Activated T-helper 2 cell treated with anti-CD3 and anti-CD28 coated beads, Interferon-gamma antibody, Interleukin-2, Interleukin-4, amounts not matched to agents 10 μg/mL and 5 μg/mL and 100 μg/mL, durations not matched to agents 14 hours and 24 hours and 36 hours (primary cell): ENCODE results near the gene RPS6KA2. TPM values are rescaled to one million over a fixed set of nuclear protein-coding genes. Genes with fewer than 3 reads are reported as not detected.

Experiments
- DNase-seq: peaks from one replicate; pipeline ENCODE4 v3.0.0; 2021; ENCODE audit warnings: low spot score
- H3K27ac Mint-ChIP-seq: one replicate; pipeline ENCODE4 v1.8.0; 2021; ENCODE audit warnings: mixed read lengths
- H3K27me3 Mint-ChIP-seq: one replicate; pipeline ENCODE4 v1.8.0; 2021; ENCODE audit warnings: low read depth, mixed read lengths
- H3K36me3 Mint-ChIP-seq: one replicate; pipeline ENCODE4 v1.8.0; 2021; ENCODE audit warnings: low read depth, mixed read lengths
- H3K4me1 Mint-ChIP-seq: one replicate; pipeline ENCODE4 v1.8.0; 2021; ENCODE audit warnings: low read depth, mixed read lengths
- H3K4me3 Mint-ChIP-seq: one replicate; pipeline ENCODE4 v1.8.0; 2021; ENCODE audit warnings: low read depth, mild to moderate bottlenecking, moderate library complexity, mixed read lengths
- H3K9me3 Mint-ChIP-seq: one replicate; pipeline ENCODE4 v1.8.0; 2021; ENCODE audit warnings: mixed read lengths
- intact Hi-C: fragments of 100-400 bp; cut with micrococcal nuclease; formaldehyde crosslinking; loops from one replicate; pipeline ENCODE4 v1.15.1; 2023
- total RNA-seq: library from RNA; stranded (reverse); gene quantifications from 2 replicates; pipeline ENCODE4 v1.2.3, GENCODE V29; 2022

RPS6KA2 gene
- total RNA-seq, 1 donor from 2014 or later = 2.1 TPM

- H3K36me3 Mint-ChIP-seq = no peaks in the 10 kb centered on the region
- no peak for DNase-seq
- H3K4me3 Mint-ChIP-seq = no peak overlapping the region
- H3K27ac Mint-ChIP-seq = no peak overlapping the region
- no peaks in the 10 kb centered on the region for H3K9me3 Mint-ChIP-seq
- H3K4me1 Mint-ChIP-seq = peaks cover 12% of the 10 kb centered on the region
- intact Hi-C loops = no loop called here
- peaks cover 13% of the 10 kb centered on the region for H3K27me3 Mint-ChIP-seq
Measured at GRCh38 chr6:166443166-166443565, 183.9 kb downstream of the RPS6KA2 start.

DNA sequence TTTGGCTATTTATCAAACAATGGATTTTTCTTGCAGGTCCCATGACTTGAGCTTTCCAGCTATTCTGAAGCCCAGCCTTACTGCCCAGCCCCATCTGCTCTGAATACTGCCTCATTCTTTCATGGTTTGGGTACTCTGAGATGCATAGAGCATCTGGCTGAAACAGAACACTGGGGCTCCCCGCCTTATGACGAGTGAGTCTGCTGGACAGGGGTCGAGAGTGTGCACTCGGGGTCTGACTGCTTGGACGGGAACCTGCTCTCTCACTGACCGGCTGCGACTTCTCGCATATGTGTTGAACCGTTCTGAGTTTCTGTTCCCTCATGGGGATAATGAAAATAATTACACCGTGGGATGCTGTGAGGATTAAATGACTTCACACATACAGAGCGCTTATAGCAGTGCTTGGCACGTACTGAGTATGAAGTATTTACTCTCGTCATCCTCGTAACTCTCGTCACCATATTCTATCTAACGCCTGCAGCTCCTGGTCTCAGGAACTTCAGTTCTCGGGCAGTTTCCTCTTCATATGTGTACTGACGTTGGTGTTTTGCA lies 184.8 kb downstream of the RPS6KA2 start:
- Mint-ChIP-seq H3K9me3 (no peaks in the 10 kb centered on the region), H3K4me3 (no peak overlapping the region), H3K27ac (no peak overlapping the region), H3K4me1 (peaks cover 14% of the 10 kb centered on the region), H3K27me3 (peaks cover 13% of the 10 kb centered on the region), H3K36me3 (no peaks in the 10 kb centered on the region)
- DNase-seq = no peak
- intact Hi-C loops = no loop called here

- no peaks in the 10 kb centered on the region for H3K36me3 Mint-ChIP-seq
- H3K4me3 Mint-ChIP-seq = no peak overlapping the region
- intact Hi-C loops = no loop called here
- no peaks in the 10 kb centered on the region for H3K9me3 Mint-ChIP-seq
- no peak for DNase-seq
- H3K27me3 Mint-ChIP-seq = peaks cover 13% of the 10 kb centered on the region
- peaks cover 14% of the 10 kb centered on the region for H3K4me1 Mint-ChIP-seq
- H3K27ac Mint-ChIP-seq = no peak overlapping the region
Measured at GRCh38 chr6:166441325-166442078, 185.5 kb downstream of the RPS6KA2 start.

DNA sequence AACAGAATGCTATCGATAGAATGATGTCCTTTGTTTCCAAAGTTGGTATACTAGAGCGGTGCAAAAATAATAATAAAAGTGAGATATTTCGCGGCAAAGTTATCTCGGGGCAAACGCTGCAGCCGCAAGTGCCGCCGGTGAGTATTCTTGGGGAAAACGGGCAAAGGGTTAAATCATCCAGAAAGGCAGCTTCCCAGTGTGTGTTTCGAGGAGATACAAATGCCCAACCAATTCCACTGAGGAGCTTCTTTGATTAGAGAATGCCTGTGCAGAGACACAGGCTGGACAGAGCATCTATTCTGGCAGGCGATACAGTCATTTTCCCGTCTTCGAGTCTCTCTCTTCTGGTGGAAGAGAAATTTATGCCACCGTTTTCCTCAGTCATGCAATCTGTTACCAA lies 186.3 kb downstream of the RPS6KA2 start:
- H3K9me3 Mint-ChIP-seq = no peaks in the 10 kb centered on the region
- H3K4me1 Mint-ChIP-seq = peaks cover 15% of the 10 kb centered on the region
- H3K36me3 Mint-ChIP-seq = no peaks in the 10 kb centered on the region
- no peak overlapping the region for H3K27ac Mint-ChIP-seq
- intact Hi-C loops = no loop called here
- peaks cover 13% of the 10 kb centered on the region for H3K27me3 Mint-ChIP-seq
- no peak for DNase-seq
- no peak overlapping the region for H3K4me3 Mint-ChIP-seq

DNA sequence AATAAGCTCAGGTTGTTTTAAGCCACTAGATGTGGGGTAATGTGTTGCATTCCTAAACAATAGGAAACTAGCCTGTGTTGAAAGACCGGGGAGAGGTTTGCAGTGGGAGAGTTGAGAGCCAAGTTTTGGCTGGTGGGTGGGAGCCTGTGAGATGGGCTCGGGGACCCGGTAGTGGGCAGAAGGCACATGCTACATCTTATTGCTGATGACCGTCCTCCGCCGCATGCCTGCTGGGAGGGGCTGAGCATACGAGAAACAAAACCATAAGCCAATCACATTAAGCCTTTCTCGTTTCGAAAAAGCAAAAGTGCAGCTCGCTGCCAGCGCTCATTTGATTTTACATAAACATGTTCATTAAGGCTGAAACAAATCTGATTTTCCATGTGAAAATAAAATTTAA lies 186.9 kb downstream of the RPS6KA2 start:
- Mint-ChIP-seq H3K4me3 (no peak overlapping the region), H3K9me3 (no peaks in the 10 kb centered on the region), H3K27me3 (peaks cover 13% of the 10 kb centered on the region), H3K36me3 (no peaks in the 10 kb centered on the region), H3K4me1 (peaks cover 15% of the 10 kb centered on the region), H3K27ac (no peak overlapping the region)
- DNase-seq = no peak
- intact Hi-C loops = no loop called here

- H3K27me3 Mint-ChIP-seq = peaks cover 13% of the 10 kb centered on the region
- no peaks in the 10 kb centered on the region for H3K36me3 Mint-ChIP-seq
- DNase-seq = no peak
- no peak overlapping the region for H3K4me3 Mint-ChIP-seq
- no peaks in the 10 kb centered on the region for H3K9me3 Mint-ChIP-seq
- intact Hi-C loops = no loop called here
- H3K4me1 Mint-ChIP-seq = peaks cover 15% of the 10 kb centered on the region
- H3K27ac Mint-ChIP-seq = no peak overlapping the region
Measured at GRCh38 chr6:166439366-166440091, 187.5 kb downstream of the RPS6KA2 start.

DNA sequence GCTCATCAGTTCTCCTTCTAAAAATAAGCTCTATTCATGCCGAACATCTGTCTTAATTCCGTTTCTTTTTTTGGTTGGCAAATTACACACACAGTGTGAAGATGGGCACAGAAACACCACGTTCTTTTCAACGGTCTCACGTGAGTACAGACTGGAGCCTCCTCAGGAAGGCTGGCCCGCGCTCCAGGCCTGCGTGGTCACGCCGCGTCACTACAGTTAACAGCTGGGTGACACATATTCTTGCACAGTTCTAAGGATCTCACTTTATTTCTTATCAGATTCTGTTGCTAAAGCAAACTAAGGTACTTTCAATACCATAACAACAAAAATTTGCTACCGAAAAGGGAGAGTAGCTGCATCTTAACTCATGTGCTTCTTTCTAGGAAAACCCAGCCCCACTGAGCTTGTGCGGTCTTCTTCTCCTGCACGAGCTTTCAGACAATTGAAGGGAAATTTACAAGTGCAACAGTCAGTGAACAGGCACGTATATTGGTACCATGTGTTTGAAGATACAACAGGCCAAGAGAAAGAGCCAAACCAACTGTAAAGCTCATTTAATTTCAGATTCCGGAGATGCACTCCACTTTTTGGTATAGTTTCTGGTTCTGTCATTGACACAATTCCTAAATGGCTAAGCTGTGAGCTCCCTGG lies 188.7 kb downstream of the RPS6KA2 start:
- H3K27me3 Mint-ChIP-seq = peaks cover 13% of the 10 kb centered on the region
- no peak overlapping the region for H3K27ac Mint-ChIP-seq
- no peaks in the 10 kb centered on the region for H3K9me3 Mint-ChIP-seq
- intact Hi-C loops = no loop called here
- peaks cover 15% of the 10 kb centered on the region for H3K4me1 Mint-ChIP-seq
- no peak overlapping the region for H3K4me3 Mint-ChIP-seq
- no peaks in the 10 kb centered on the region for H3K36me3 Mint-ChIP-seq
- DNase-seq = no peak

- intact Hi-C loops = no loop called here
- H3K27me3 Mint-ChIP-seq = peaks cover 13% of the 10 kb centered on the region
- no peaks in the 10 kb centered on the region for H3K36me3 Mint-ChIP-seq
- no peak for DNase-seq
- H3K9me3 Mint-ChIP-seq = no peaks in the 10 kb centered on the region
- peaks cover 15% of the 10 kb centered on the region for H3K4me1 Mint-ChIP-seq
- no peak overlapping the region for H3K4me3 Mint-ChIP-seq
- no peak overlapping the region for H3K27ac Mint-ChIP-seq
Measured at GRCh38 chr6:166437661-166438060, 189.4 kb downstream of the RPS6KA2 start.

DNA sequence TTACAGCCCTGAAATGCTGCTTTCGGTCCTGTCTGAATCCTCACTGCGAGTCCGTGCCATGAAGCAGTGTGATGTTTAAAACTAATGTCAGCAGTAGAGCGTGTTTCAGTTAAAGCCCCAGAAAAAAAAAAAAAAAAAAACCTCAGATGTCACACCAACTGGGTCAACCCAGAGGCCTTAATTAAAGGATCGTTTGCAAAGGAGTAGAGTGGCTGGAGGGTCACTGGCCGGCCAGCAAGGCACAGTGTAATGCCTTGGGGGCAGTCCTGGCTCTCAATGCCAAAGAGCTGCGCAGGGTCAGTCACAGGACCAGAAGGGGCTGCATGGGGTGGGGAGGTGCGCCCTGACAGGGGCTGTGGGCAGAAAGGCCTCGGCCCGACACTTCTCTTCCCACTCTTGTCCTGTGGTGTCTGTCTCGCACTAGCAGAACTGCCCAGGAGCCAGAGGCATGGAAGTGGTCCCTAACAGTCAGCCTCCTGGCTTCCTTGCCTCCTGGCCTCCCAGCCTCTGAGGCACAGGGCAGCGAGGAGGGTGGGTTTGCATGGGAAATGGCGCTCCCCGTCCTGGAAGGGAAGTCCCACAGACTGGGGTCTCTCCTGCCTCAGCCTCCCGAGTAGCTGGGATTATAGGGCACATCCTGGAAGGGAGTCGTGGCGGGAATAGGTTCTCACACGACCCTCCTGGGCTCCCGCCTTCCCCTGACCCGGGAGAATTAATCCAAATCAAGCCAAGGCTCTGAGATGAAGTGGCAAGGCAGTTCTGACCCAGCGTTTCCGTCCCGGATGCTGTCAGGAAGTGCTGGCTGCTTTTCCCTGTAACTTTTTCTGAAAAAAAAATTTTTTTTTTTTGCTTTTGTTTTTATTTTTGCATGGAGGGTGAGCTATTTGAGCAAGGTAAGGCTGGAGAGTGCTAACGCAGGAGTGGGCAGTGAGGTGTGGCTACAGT lies 190.6 kb downstream of the RPS6KA2 start:
- Mint-ChIP-seq H3K9me3 (no peaks in the 10 kb centered on the region), H3K27ac (no peak overlapping the region), H3K4me3 (no peak overlapping the region), H3K4me1 (peaks cover 15% of the 10 kb centered on the region), H3K36me3 (no peaks in the 10 kb centered on the region), H3K27me3 (peaks cover 12% of the 10 kb centered on the region)
- DNase-seq = no peak
- intact Hi-C loops = no loop called here

- intact Hi-C loops = no loop called here
- Mint-ChIP-seq H3K27ac (no peak overlapping the region), H3K27me3 (peaks cover 7% of the 10 kb centered on the region)
Measured at GRCh38 chr6:166435574-166435973, 191.5 kb downstream of the RPS6KA2 start.

DNA sequence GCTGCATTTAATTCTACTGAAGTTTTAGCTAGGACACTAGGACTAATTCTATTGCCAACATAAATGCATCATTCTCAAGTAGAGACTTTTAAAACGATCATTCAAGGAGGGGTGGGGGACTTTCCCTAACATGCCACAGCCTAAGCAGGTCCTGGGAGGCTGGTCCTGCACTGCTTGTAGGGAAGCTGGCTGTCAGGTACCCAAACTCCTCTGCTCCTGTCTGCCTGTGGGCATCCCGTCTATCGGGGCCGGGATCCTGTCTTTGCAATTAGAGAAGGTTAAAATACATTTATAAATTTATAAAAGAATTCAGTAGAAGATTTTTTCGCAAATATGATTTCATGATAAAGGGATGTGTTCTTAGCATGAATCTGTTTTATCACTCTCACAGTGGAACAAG lies 192.7 kb downstream of the RPS6KA2 start:
- intact Hi-C loops = no loop called here
- Mint-ChIP-seq H3K4me1 (peaks cover 8% of the 10 kb centered on the region), H3K27ac (no peak overlapping the region), H3K4me3 (no peak overlapping the region), H3K27me3 (peaks cover 1% of the 10 kb centered on the region), H3K36me3 (no peaks in the 10 kb centered on the region), H3K9me3 (no peaks in the 10 kb centered on the region)
- DNase-seq = no peak

More at GRCh38 chr6:166435574-166435973, 191.5 kb downstream of the RPS6KA2 start:
- no peaks in the 10 kb centered on the region for H3K9me3 Mint-ChIP-seq
- no peak for DNase-seq
- H3K4me3 Mint-ChIP-seq = no peak overlapping the region
- H3K4me1 Mint-ChIP-seq = peaks cover 15% of the 10 kb centered on the region
- no peaks in the 10 kb centered on the region for H3K36me3 Mint-ChIP-seq

GRCh38 chr6:166433096-166433495 lies 194.0 kb downstream of the RPS6KA2 start:
- Mint-ChIP-seq H3K4me3 (no peak overlapping the region), H3K27me3 (no peaks in the 10 kb centered on the region), H3K36me3 (no peaks in the 10 kb centered on the region), H3K4me1 (peaks cover 2% of the 10 kb centered on the region), H3K27ac (no peak overlapping the region), H3K9me3 (no peaks in the 10 kb centered on the region)
- DNase-seq = no peak
- intact Hi-C loops = no loop called here
